ENCODE data around the gene TCF15.

The TCF15 gene

DNA sequence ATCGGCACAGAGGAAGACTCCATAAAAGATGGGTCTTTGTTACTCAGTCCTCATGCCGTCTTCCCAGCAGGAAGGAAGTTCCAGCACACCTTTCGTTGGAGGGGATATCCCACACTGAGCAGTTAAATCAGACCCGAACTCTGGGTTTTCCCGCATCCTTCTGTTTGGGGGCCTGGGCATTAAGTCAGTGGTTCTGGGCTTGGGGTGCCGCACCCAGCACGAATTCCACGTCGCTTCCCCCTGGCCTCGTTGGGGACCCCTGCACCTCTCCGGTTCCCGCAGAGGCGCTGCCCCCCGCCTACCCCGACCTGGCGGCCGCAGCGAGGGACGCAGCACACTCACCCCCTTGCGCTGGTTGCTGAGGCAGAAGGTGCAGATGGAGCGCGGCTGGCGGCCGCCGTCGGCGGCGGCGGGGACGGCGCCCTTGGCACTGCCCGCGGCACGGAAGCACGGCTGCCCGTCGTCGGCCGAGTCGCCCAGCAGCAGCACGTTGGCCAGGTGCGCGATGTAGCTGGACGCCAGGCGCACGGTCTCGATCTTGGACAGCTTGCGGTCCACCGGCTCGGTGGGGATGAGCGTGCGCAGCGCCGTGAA lies 641 bp downstream of the TCF15 start:
- H3K27ac Mint-ChIP-seq: no peak overlapping the region
- no peaks in the 10 kb centered on the region for H3K9me3 Mint-ChIP-seq
- ATAC-seq: no peak
- peaks cover 53% of the 10 kb centered on the region for H3K27me3 Mint-ChIP-seq
- DNase-seq: no peak
- peaks cover 10% of the 10 kb centered on the region for H3K4me1 Mint-ChIP-seq
- H3K4me3 Mint-ChIP-seq: no peak overlapping the region
- H3K36me3 Mint-ChIP-seq (ENCODE audit: low read depth): no peaks in the 10 kb centered on the region

DNA sequence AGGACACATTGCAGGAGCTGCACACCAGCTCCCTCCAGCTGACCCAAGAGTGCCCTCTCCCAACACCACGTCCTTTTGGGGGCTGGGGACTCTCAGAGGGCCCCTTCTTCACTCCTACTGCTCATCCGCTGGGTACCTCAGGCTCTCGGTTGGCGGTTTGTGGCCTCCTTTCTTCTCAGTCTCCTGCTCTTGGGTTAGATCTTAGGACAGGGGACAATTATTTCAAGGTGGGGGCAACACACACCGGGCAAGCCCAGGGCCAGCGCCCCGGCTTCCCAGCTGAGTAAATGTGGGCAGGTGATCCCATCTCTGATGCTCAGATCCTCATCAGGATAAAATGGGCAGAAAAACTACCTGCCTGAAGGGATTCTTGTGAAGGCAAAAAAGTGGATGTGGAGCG lies 1.1 kb downstream of the TCF15 start:
- DNase-seq: no peak
- no peak for ATAC-seq
- H3K36me3 Mint-ChIP-seq (ENCODE audit: low read depth): no peaks in the 10 kb centered on the region
- H3K4me1 Mint-ChIP-seq: peaks cover 10% of the 10 kb centered on the region
- no peak overlapping the region for H3K27ac Mint-ChIP-seq
- no peak overlapping the region for H3K4me3 Mint-ChIP-seq
- H3K27me3 Mint-ChIP-seq: peaks cover 53% of the 10 kb centered on the region
- H3K9me3 Mint-ChIP-seq: no peaks in the 10 kb centered on the region

GRCh38 chr20:607476-607875 lies 2.6 kb downstream of the TCF15 start:
- peaks cover 10% of the 10 kb centered on the region for H3K4me1 Mint-ChIP-seq
- ATAC-seq: no peak
- H3K9me3 Mint-ChIP-seq: no peaks in the 10 kb centered on the region
- no peak overlapping the region for H3K27ac Mint-ChIP-seq
- DNase-seq: no peak
- no peak overlapping the region for H3K4me3 Mint-ChIP-seq
- H3K27me3 Mint-ChIP-seq: peaks cover 39% of the 10 kb centered on the region
- no peaks in the 10 kb centered on the region for H3K36me3 Mint-ChIP-seq (ENCODE audit: low read depth)

- Mint-ChIP-seq H3K36me3 (ENCODE audit: low read depth) (no peaks in the 10 kb centered on the region), H3K4me3 (no peak overlapping the region), H3K4me1 (no peaks in the 10 kb centered on the region), H3K27me3 (peaks cover 20% of the 10 kb centered on the region), H3K9me3 (no peaks in the 10 kb centered on the region), H3K27ac (no peak overlapping the region)
- ATAC-seq (no peak), DNase-seq (no peak)
Observed at GRCh38 chr20:605237-605636, 4.9 kb downstream of the TCF15 start.

DNA sequence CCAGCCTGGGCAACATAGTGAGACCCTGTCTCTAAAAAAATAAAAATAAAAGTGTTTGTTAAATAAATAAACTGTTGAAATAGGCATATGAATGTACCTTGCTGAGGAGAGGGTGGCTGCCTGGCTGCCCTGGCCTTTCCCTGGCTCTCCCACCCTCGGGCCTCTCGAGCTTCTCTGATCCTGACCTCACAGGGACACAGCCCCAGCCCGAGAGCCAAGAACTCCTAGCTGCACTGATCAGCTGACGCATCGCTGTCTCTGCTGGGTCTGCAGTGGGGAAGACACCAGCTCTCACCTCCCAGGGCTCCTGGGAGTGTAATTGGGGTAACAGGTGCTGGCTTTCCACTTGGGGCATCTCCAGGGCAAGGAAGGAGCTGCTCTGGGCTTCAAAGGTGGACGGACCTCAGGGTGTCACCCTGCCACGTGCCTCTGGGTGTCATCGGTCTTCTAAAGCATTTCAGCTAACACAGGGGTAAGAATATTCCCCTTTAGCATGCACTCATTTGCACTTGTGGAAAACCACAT lies 6.9 kb downstream of the TCF15 start:
- ATAC-seq (no peak), DNase-seq (no peak)
- H3K36me3 Mint-ChIP-seq (ENCODE audit: low read depth): no peaks in the 10 kb centered on the region
- H3K9me3 Mint-ChIP-seq: no peaks in the 10 kb centered on the region
- no peaks in the 10 kb centered on the region for H3K4me1 Mint-ChIP-seq
- H3K27me3 Mint-ChIP-seq: peaks cover 8% of the 10 kb centered on the region
- H3K4me3 Mint-ChIP-seq: no peak overlapping the region
- no peak overlapping the region for H3K27ac Mint-ChIP-seq

DNA sequence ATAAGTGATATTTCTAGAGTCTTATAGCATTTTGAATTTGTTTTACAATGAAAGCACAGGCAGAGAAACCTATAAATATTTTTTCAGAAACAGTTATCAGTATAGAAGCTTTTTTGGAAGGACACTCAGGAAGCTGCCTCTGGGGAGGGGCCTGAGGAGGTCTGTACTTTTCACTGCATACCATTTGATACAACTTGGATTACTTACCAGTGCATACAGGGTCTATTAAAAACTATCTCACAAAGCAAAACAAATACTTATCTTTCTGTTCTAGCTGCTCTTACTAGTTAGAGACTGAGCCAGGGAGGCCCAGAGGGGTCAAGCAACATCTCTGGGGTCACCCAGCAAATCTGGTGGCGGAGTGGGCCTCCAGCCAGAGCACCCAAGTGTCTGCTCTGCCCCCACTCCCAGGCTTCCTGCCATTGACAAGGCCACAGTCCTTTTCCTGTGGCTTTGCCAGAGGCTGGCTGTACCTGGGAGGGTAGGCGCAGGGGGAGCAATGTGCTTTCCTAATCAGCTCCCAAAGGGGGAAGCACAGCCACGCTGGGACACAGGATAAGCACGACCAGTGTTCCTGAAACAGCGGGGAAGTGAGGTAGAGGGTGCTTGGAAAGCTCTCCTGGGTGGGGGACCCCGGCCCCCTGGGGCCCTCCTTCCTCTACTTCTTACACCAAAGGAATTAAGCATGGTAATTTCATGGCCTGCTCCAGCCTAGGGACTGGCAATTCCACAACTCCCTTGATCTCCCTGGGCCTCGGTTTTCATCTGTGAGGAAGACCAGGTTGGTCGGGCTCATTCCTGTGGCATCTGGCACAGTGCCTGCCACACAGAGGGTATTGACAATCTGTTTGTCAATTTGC lies 7.8 kb downstream of the TCF15 start:
- H3K36me3 Mint-ChIP-seq (ENCODE audit: low read depth): no peaks in the 10 kb centered on the region
- H3K4me1 Mint-ChIP-seq: no peaks in the 10 kb centered on the region
- DNase-seq: no peak
- H3K9me3 Mint-ChIP-seq: no peaks in the 10 kb centered on the region
- ATAC-seq: no peak
- H3K27me3 Mint-ChIP-seq: no peaks in the 10 kb centered on the region
- H3K4me3 Mint-ChIP-seq: no peak overlapping the region
- H3K27ac Mint-ChIP-seq: no peak overlapping the region

DNA sequence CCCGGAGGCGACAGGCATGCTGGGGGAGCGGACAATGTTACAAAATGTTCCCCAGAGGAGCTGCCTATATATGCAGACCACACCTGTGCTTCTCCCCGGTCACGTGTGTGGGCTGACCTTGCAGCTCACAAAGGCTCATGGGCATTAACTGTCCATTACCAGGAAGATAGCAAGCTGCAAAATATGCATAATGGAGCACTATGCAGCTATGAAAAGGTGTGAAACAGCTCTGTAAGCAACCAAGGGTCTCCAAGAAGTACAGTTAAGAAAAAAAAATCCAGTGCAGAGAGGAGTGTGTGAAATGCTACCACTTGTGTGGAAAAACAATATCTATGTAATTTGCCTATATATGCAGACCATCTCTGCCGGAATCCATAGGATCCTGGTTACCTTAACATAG lies 9.4 kb downstream of the TCF15 start:
- Mint-ChIP-seq H3K27ac (no peak overlapping the region), H3K4me3 (no peak overlapping the region), H3K9me3 (no peaks in the 10 kb centered on the region), H3K4me1 (no peaks in the 10 kb centered on the region), H3K27me3 (no peaks in the 10 kb centered on the region), H3K36me3 (ENCODE audit: low read depth) (no peaks in the 10 kb centered on the region)
- DNase-seq: no peak
- ATAC-seq: no peak

DNA sequence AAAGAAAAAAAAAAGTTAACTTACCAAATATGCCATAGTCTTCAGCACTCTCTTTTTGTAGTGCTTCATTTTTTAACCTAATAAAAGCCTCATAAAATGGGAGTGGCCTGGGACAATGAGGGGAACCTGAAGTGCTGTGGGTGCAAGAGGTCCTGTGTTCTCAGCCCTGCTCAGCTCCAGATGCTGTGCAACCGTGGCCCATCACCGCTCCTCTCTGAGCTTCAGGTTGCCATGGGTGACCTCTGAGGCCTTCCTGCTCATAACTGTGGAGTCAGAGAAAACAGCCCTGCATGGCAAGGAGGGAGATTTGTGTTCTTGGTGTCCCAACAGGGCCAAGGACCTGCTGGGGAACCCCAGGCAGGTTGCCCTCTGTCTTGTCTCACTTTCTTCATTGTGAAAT lies 10.0 kb downstream of the TCF15 start:
- Mint-ChIP-seq H3K9me3 (no peaks in the 10 kb centered on the region), H3K36me3 (ENCODE audit: low read depth) (no peaks in the 10 kb centered on the region), H3K4me3 (no peak overlapping the region), H3K27me3 (no peaks in the 10 kb centered on the region), H3K4me1 (no peaks in the 10 kb centered on the region), H3K27ac (no peak overlapping the region)
- DNase-seq (no peak), ATAC-seq (no peak)

DNA sequence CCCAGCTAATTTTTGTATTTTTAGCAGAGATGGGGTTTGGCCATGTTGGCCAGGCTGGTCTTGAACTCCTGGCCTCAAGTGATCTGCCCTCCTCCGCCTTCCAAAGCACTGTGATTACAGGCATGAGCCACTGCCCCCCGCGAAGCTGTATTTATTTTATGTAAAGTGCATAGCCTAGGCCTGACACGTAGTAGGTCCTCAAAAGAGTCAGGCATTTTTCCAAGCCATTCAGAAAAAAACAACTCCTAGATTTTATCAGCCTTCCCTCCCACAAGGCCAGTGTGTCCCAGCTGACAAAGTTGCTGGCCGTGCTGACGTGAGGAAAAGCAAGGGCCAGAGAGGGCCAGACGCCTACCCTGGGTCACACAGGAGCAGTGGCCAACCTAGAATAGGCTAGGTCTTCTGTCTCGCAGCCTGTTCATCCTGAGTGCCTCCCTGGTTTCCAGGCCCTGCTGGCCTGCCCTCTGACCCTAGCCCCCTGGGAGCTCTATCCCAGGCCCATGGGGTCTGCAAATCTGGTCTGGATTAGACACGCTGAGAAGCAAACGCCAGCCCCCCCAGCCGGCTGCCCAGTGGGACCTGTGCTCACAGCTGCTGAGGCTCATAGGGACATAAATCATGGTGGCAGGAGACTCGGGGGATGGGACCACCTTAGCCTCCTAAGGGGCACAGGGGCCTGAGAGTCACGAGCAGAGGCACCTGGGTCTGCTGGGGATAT lies 11.8 kb downstream of the TCF15 start:
- Mint-ChIP-seq H3K27me3 (peaks cover 3% of the 10 kb centered on the region), H3K27ac (no peak overlapping the region), H3K4me1 (no peaks in the 10 kb centered on the region), H3K4me3 (no peak overlapping the region), H3K9me3 (no peaks in the 10 kb centered on the region), H3K36me3 (ENCODE audit: low read depth) (no peaks in the 10 kb centered on the region)
- DNase-seq: no peak
- no peak for ATAC-seq

DNA sequence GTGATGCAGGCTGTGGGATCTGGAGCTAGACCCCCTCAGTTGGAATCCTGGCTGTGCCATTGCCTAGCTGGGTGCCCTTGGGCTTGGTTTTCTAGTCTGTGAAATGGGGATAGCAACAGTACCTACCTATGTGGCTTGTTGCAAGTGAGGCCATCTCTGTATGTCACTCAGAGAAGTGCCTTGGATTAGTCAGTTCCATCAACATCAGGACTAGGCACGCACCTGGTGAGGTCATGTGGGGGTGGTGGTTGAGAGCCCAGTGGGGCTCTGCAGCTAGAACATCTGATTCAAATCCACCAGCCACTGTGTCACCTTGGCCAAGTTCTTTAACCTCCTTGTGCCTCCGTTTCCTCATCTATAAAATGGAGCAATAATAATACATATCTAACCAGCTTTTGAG lies 12.5 kb downstream of the TCF15 start:
- Mint-ChIP-seq H3K27me3 (peaks cover 4% of the 10 kb centered on the region), H3K9me3 (no peaks in the 10 kb centered on the region), H3K4me1 (no peaks in the 10 kb centered on the region), H3K36me3 (ENCODE audit: low read depth) (no peaks in the 10 kb centered on the region), H3K27ac (no peak overlapping the region), H3K4me3 (no peak overlapping the region)
- no peak for DNase-seq
- ATAC-seq: no peak

GRCh38 chr20:595330-596308 lies 14.5 kb downstream of the TCF15 start:
- ATAC-seq (no peak), DNase-seq (no peak)
- peaks cover 3% of the 10 kb centered on the region for H3K4me1 Mint-ChIP-seq
- no peak overlapping the region for H3K27ac Mint-ChIP-seq
- H3K27me3 Mint-ChIP-seq: peaks cover 12% of the 10 kb centered on the region
- H3K36me3 Mint-ChIP-seq (ENCODE audit: low read depth): no peaks in the 10 kb centered on the region
- H3K4me3 Mint-ChIP-seq: no peak overlapping the region
- no peaks in the 10 kb centered on the region for H3K9me3 Mint-ChIP-seq

GRCh38 chr20:592506-592905 lies 17.6 kb downstream of the TCF15 start:
- DNase-seq (no peak), ATAC-seq (no peak)
- Mint-ChIP-seq H3K4me3 (no peak overlapping the region), H3K27me3 (peaks cover 20% of the 10 kb centered on the region), H3K27ac (no peak overlapping the region), H3K4me1 (peaks cover 3% of the 10 kb centered on the region), H3K36me3 (ENCODE audit: low read depth) (no peaks in the 10 kb centered on the region), H3K9me3 (no peaks in the 10 kb centered on the region)

DNA sequence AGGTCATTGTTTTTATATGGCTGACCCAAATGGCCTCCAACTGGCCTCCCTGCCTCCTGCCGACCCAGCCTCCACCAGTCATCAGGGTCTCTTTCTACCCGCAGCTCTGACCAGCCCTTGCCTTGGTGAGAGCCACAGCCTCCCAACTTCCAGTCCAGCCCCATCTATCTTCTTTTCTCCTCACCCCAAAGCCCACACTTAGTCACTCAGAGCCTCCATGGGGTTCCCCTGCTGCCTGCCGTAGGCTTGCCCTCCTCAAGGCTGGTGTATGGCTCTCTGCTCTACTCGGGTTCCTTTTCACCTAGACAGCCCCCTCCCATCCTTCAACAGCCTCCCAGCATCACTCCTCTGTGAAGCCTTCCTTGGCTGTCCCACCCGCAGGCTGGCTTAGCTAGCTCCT lies 18.2 kb downstream of the TCF15 start:
- Mint-ChIP-seq H3K36me3 (ENCODE audit: low read depth) (no peaks in the 10 kb centered on the region), H3K27ac (no peak overlapping the region)
- peak; percentile 41 for ATAC-seq

More for the DNA sequence above, 18.2 kb downstream of the TCF15 start:
- no peak for DNase-seq
- Mint-ChIP-seq H3K4me1 (peaks cover 3% of the 10 kb centered on the region), H3K27me3 (peaks cover 20% of the 10 kb centered on the region), H3K9me3 (no peaks in the 10 kb centered on the region), H3K4me3 (no peak overlapping the region)

Measured in activated naive CD8-positive, alpha-beta T cell treated with anti-CD3 and anti-CD28 coated beads, Interleukin-2, amount 50 U/mL, for 24 hours (primary cell).